Measurements from ENCODE around the gene RNF38. TPM values are rescaled to one million over a fixed set of nuclear protein-coding genes. Genes with fewer than 3 reads are reported as not detected.

RNF38 gene
- total RNA-seq, 2 experiments from 2014 or later, result 26.7 to 40.0 TPM

DNA sequence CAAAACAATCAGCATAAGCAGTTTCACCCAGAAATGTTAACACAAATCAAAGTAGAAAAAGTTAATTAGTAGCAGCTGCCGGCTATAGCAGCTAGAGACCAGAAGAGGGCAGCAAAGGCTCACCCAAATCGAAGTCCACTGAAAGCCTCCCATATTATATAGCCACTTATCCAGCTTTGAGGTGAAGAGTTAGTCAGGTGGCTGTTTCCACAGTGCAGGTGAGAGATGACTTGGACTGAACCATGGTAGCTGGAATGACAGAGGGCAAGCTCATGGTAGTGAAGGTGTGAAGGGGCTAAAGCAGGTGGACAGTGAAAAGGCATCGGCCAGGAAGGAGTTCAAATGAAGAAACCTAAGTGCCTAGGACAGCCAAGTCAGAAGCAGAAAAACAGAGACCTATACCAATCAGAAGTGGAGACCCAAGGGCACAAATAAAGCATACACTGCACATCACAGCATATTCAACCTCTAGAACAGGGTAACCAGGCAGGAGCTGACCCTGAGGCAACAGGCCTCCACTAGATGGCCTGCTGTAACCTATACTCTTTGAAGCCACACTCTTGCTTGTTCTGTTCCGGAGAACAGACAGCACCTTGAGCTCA is 7.2 kb upstream of the RNF38 start:
- Mint-ChIP-seq H3K27ac (peak overlapping the region; percentile 38), H3K36me3 (ENCODE audit: low read depth) (peaks cover 4% of the 10 kb centered on the region), H3K9me3 (ENCODE audit: low read depth) (no peaks in the 10 kb centered on the region), H3K27me3 (no peaks in the 10 kb centered on the region), H3K4me3 (no peak overlapping the region), H3K4me1 (peaks cover 14% of the 10 kb centered on the region)
- ATAC-seq, result peak; percentile 89
- ChIA-PET CTCF (interaction anchor here (0.6 to 8.7 kb wide), 60 partner anchors 8 to 425 kb away, joined by 3 to 285 read pairs (median 4); no protein-coding TSS in a partner anchor), POLR2A (interaction anchor here (0.6 to 1.0 kb wide), 4 partner anchors 11 to 51 kb away, joined by 3 to 7 read pairs (median 4); no protein-coding TSS in a partner anchor)
- intact Hi-C loops (cut with DNase I, micrococcal nuclease), result loop anchor here (1.0 to 10.0 kb wide), 5 partner anchors 43 to 652 kb away; partner anchors contain the start of genes MELK (in 1 of the 2) and MSMP (in 1 of the 2)
- peak; percentile 74 for DNase-seq

DNA sequence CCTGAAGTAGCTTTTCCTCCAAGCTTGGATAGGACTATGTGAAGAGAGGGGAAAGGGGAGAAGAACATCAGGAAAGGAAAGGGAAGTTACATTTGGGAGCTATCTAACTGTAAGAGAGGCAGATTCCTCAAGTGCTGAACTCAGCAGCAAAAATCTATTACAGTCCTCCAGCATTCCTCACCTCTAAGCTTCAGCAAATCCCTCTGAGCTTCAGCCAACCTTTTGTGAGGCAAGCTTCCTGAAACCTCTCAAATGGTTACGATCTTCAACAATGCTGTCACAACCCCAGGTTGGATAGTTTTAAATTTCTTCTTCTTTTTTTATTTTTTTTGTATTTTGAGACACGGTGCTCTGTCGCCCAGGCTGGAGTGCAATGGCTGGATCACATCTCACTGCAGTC is 2.5 kb upstream of the RNF38 start:
- DNase-seq, result no peak
- no peaks in the 10 kb centered on the region for H3K9me3 Mint-ChIP-seq (ENCODE audit: low read depth)
- no peak for ATAC-seq
- H3K27me3 Mint-ChIP-seq, result no peaks in the 10 kb centered on the region
- H3K4me3 Mint-ChIP-seq, result no peak overlapping the region
- CTCF ChIA-PET, result interaction anchor here (0.6 to 8.7 kb wide), 6 partner anchors 35 to 154 kb away, joined by 3 to 285 read pairs (median 4); no protein-coding TSS in a partner anchor
- POLR2A ChIA-PET, result interaction anchor here (0.8 kb wide), 1 partner anchor 31 kb away, joined by 4 read pairs; no protein-coding TSS in a partner anchor
- peaks cover 28% of the 10 kb centered on the region for H3K4me1 Mint-ChIP-seq
- peaks cover 7% of the 10 kb centered on the region for H3K36me3 Mint-ChIP-seq (ENCODE audit: low read depth)
- intact Hi-C loops (cut with DNase I, micrococcal nuclease), result loop anchor here (5.0 to 10.0 kb wide), 4 partner anchors 85 to 648 kb away; partner anchors contain the start of genes FAM221B (in 1 of the 2), GNE (in 1 of the 2), MSMP (in 1 of the 2) and TMEM8B (in 1 of the 2)
- H3K27ac Mint-ChIP-seq, result peak overlapping the region; percentile 51

DNA sequence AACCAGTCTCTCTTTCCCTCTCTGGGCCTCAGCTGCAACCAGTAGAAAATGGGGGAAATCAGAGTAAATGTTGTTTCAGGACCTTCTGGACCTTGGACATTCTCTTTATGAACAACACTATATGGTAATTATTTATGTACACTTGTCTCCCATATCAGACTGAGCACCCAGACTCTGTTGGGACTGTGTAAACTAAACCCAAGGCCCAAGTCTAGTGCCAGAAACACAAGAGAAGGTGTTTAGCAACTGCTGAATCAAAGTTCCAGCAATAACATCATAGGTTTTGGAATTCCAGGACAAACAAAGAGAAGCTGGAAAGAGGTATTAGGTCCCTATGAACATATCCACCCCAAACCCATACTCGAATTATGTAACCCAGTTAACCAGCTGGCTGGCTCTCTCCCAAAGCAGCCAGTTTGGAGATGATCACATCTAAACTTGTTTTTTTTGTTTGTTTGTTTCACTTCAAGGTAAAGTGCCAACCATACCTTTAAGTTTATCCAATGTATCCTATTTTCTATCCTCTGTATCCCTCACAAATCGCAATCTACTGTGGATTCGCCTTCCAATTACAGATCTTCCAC is 1.9 kb upstream of the RNF38 start:
- Mint-ChIP-seq H3K27ac (peak overlapping the region; percentile 51), H3K4me3 (peak overlapping the region; percentile 93), H3K27me3 (no peaks in the 10 kb centered on the region), H3K9me3 (ENCODE audit: low read depth) (no peaks in the 10 kb centered on the region), H3K4me1 (peaks cover 26% of the 10 kb centered on the region), H3K36me3 (ENCODE audit: low read depth) (peaks cover 7% of the 10 kb centered on the region)
- no peak for ATAC-seq
- ChIA-PET POLR2A (interaction anchor here (0.8 kb wide), 1 partner anchor 30 kb away, joined by 4 read pairs; no protein-coding TSS in a partner anchor), CTCF (interaction anchor here (0.6 to 8.7 kb wide), 4 partner anchors 73 to 154 kb away, joined by 3 to 285 read pairs (median 4); no protein-coding TSS in a partner anchor)
- no peak for DNase-seq
- intact Hi-C loops (cut with DNase I, micrococcal nuclease), result loop anchor here (1.0 to 10.0 kb wide), 10 partner anchors 57 to 1191 kb away; partner anchors contain the start of genes FAM221B (in 1 of the 2), GNE (in 1 of the 2), MSMP (in 1 of the 2) and POLR1E (in 1 of the 2)

DNA sequence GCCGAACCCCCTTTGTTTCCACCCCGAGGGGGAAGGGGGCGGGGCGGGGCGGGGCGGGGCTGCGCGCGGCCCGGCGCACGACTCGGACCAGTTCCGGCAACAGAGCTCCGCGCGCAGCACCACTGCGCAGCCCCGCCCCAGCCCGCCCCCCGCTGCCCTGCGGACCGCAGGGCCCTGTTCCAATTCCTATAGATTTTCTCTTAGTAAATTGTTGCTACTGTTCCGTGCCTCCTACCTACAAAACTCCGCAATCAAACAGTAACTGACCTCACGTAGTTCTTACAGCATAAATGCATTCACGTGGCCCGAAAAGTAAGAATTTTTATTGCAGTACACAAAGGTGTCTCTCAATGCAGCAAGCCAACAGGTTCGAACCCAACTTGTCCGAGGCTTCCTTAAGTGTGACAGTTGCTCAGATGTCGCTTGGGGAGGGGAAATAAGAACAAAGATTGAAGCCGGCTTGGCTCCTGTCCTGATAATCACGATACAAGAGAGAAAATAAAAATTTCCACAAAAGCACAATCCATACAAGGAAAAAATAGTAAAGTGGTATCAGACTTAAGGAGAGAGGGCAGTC is 1.2 kb upstream of the RNF38 start:
- Mint-ChIP-seq H3K9me3 (ENCODE audit: low read depth) (no peaks in the 10 kb centered on the region), H3K4me1 (peaks cover 32% of the 10 kb centered on the region), H3K27me3 (no peaks in the 10 kb centered on the region), H3K4me3 (peak overlapping the region; percentile 93), H3K27ac (peak overlapping the region; percentile 91), H3K36me3 (ENCODE audit: low read depth) (peaks cover 8% of the 10 kb centered on the region)
- ATAC-seq (peak; percentile 68), DNase-seq (no peak)
- intact Hi-C loops (cut with DNase I, micrococcal nuclease), result loop anchor here (1.0 to 10.0 kb wide), 10 partner anchors 58 to 1192 kb away; partner anchors contain the start of genes FAM221B (in 1 of the 2), GNE (in 1 of the 2), MSMP (in 1 of the 2) and POLR1E (in 1 of the 2)
- POLR2A ChIA-PET, result interaction anchor here (1.7 kb wide), 1 partner anchor 210 kb away, joined by 5 read pairs; the partner anchor contains the start of gene CLTA
- CTCF ChIA-PET, result interaction anchor here (8.7 kb wide), 1 partner anchor 155 kb away, joined by 285 read pairs; no protein-coding TSS in a partner anchor

DNA sequence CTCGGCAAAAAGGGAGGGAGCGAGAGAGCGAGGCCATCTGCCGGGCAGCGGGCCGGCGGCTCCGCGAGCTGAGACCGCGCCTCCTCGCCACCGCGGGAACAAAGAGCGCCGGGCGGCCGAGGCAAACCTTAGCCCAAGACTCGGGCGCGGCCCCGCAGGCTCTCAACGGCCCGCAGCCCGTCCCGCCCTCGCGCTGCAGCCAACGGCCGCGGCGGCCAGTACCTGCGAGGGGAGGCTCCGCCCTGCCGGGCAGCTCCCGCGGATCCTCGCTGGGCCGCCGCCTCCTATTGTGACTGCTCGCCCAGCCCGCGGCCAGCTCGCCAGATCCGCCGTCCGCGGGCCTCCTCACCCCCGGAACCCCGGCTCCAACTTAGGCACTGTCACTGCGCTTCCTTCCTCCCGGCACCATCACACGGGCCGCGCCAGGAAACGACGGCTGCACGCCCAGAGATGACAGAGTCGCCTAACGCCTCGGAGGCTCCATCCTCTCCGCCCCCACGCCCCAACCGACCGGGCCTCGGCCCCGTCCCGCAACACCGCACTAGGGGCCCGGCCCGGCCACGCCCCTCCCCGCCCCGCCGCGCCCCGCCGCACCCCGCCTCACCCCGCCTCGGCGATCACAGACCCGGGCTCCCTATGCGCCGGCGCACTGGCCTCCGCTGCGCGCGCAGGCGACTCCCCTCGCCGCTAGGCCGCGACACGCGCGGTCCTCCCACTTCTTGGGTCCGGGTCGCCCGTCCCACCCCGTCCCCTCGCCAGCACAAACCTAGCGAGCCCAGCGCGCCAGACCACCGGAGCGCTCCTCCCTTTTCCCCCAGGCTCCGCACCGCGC is 479 bp upstream of the RNF38 start:
- H3K4me1 Mint-ChIP-seq, result peaks cover 39% of the 10 kb centered on the region
- CTCF ChIA-PET, result interaction anchor here (0.6 to 1.3 kb wide), 2 partner anchors 8 to 86 kb away, joined by 3 read pairs; no protein-coding TSS in a partner anchor
- H3K27ac Mint-ChIP-seq, result peak overlapping the region; percentile 98
- H3K36me3 Mint-ChIP-seq (ENCODE audit: low read depth), result peaks cover 8% of the 10 kb centered on the region
- ATAC-seq (peak; percentile 77), DNase-seq (peak; percentile 96)
- POLR2A ChIA-PET, result interaction anchor here (0.5 to 1.7 kb wide), 4 partner anchors 13 to 210 kb away, joined by 3 to 5 read pairs (median 3); partner anchors contain the start of gene CLTA
- no peaks in the 10 kb centered on the region for H3K27me3 Mint-ChIP-seq
- intact Hi-C loops (cut with DNase I, micrococcal nuclease), result loop anchor here (1.0 to 10.0 kb wide), 16 partner anchors 58 to 1192 kb away; partner anchors contain the start of genes GNE (in 2 of the 2), CLTA (in 1 of the 2), FAM221B (in 1 of the 2) and MELK (in 1 of the 2)
- H3K9me3 Mint-ChIP-seq (ENCODE audit: low read depth), result no peaks in the 10 kb centered on the region
- peak overlapping the region; percentile 93 for H3K4me3 Mint-ChIP-seq

DNA sequence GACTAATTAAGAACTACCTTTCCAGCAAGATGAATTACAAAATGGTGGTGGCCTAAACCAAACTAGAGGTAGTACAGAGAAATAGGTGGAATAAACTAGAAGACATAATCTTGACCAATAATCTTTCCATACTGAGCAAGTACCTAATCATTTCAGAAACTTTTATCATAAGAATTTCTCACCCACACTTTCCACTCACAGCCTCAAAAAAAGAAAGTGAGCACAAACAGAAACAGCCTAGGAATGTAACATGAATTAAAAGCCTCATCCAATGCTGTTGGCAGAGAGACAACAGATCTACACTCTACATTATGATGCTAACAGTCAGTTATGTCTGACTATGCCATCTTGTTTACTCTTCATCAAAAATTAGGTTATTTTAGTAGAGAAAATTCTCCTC is 1.3 kb downstream of the RNF38 start:
- POLR2A ChIA-PET, result no interaction called here
- ATAC-seq (no peak), DNase-seq (no peak)
- Mint-ChIP-seq H3K36me3 (ENCODE audit: low read depth) (peaks cover 6% of the 10 kb centered on the region), H3K4me1 (peaks cover 51% of the 10 kb centered on the region), H3K4me3 (peak overlapping the region; percentile 51), H3K27me3 (no peaks in the 10 kb centered on the region), H3K9me3 (ENCODE audit: low read depth) (no peaks in the 10 kb centered on the region), H3K27ac (peak overlapping the region; percentile 69)
- intact Hi-C loops (cut with DNase I, micrococcal nuclease), result loop anchor here (2.0 to 5.0 kb wide), 3 partner anchors 20 to 261 kb away; partner anchors contain the start of gene GLIPR2 (in 1 of the 2)
- CTCF ChIA-PET, result interaction anchor here (0.5 kb wide), 1 partner anchor 157 kb away, joined by 3 read pairs; no protein-coding TSS in a partner anchor

DNA sequence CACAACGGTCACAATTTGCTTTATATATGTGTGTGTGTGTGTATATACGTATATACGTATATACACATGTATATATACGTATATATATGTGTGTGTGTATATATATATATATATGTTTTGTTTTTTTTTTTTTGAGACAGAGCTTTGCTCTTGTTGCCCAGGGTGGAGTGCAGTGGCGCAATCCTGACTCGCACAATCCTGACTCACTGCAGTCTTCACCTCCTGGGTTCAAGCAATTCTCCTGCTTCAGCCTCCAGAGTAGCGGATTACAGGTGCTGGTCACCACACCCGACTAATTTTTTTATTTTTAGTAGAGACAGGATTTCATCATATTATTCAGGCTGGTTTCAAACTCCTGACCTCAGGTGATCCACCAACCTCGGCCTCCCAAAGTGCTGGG is 3.1 kb downstream of the RNF38 start:
- H3K36me3 Mint-ChIP-seq (ENCODE audit: low read depth), result peaks cover 13% of the 10 kb centered on the region
- H3K4me3 Mint-ChIP-seq, result no peak overlapping the region
- no peaks in the 10 kb centered on the region for H3K9me3 Mint-ChIP-seq (ENCODE audit: low read depth)
- H3K27ac Mint-ChIP-seq, result no peak overlapping the region
- peaks cover 65% of the 10 kb centered on the region for H3K4me1 Mint-ChIP-seq
- intact Hi-C loops (cut with DNase I, micrococcal nuclease), result loop anchor here in 1 of 2 experiments (5.0 kb wide), 2 partner anchors 55 to 260 kb away; partner anchors contain the start of gene GLIPR2
- CTCF ChIA-PET, result interaction anchor here (0.9 to 1.3 kb wide), 5 partner anchors 10 to 331 kb away, joined by 3 to 5 read pairs (median 3); no protein-coding TSS in a partner anchor
- DNase-seq, result peak; percentile 39
- no peak for ATAC-seq
- POLR2A ChIA-PET, result interaction anchor here (0.6 to 1.2 kb wide), 2 partner anchors 10 to 22 kb away, joined by 3 read pairs; no protein-coding TSS in a partner anchor
- H3K27me3 Mint-ChIP-seq, result no peaks in the 10 kb centered on the region

DNA sequence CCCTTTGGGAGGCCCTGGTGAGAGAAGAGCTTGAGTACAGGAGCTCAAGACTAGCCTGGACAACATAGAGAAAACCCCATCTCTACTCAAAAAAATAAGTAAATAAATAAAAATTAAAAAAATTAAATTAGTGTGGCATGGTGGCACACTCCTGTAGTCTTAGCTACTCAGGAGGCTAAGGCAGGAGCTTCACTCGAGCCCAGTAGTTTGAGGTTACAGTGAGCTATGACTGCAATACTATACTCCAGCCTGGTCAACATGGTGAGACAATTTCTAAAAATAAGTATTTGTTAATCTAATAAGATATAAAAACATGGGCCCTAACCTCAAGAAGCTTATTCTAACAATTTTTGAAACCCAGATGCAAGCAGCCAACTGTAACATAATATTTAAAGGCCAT is 7.6 kb downstream of the RNF38 start:
- no peak overlapping the region for H3K4me3 Mint-ChIP-seq
- POLR2A ChIA-PET, result interaction anchor here (0.6 to 0.7 kb wide), 2 partner anchors 11 to 70 kb away, joined by 3 read pairs; no protein-coding TSS in a partner anchor
- no peak for ATAC-seq
- CTCF ChIA-PET, result interaction anchor here (0.8 to 2.3 kb wide), 6 partner anchors 13 to 290 kb away, joined by 3 to 9 read pairs (median 4); no protein-coding TSS in a partner anchor
- H3K27ac Mint-ChIP-seq, result no peak overlapping the region
- intact Hi-C loops (cut with DNase I, micrococcal nuclease), result no loop called here
- no peaks in the 10 kb centered on the region for H3K9me3 Mint-ChIP-seq (ENCODE audit: low read depth)
- peaks cover 18% of the 10 kb centered on the region for H3K36me3 Mint-ChIP-seq (ENCODE audit: low read depth)
- H3K4me1 Mint-ChIP-seq, result peaks cover 73% of the 10 kb centered on the region
- DNase-seq, result no peak
- no peaks in the 10 kb centered on the region for H3K27me3 Mint-ChIP-seq

DNA sequence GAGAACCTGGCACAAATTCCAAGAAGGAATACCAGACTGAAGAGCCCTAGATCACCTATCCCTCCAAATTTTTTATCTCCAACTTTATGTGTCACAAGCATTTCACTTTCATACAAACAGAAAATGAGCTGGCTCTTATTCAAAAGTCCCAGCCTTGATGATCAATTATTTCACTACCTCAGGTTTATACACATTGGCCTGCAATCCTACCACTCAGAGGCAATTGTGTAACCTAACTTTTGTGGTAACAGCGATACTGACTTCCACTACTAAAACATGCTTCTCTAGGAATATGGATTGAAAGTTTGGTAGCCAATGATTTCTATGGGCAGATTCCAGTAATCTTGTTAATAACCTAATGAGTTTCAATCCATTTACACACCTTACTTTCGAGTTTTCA is 10.5 kb downstream of the RNF38 start:
- Mint-ChIP-seq H3K27me3 (no peaks in the 10 kb centered on the region), H3K36me3 (ENCODE audit: low read depth) (peaks cover 26% of the 10 kb centered on the region), H3K4me3 (no peak overlapping the region), H3K4me1 (peaks cover 58% of the 10 kb centered on the region), H3K27ac (no peak overlapping the region), H3K9me3 (ENCODE audit: low read depth) (no peaks in the 10 kb centered on the region)
- intact Hi-C loops (cut with DNase I, micrococcal nuclease), result no loop called here
- ATAC-seq, result no peak
- ChIA-PET CTCF (interaction anchor here (0.6 to 1.1 kb wide), 4 partner anchors 11 to 749 kb away, joined by 3 read pairs; no protein-coding TSS in a partner anchor), POLR2A (interaction anchor here (0.6 kb wide), 2 partner anchors 20 to 264 kb away, joined by 3 read pairs; no protein-coding TSS in a partner anchor)
- no peak for DNase-seq

Measured in activated CD4-positive, alpha-beta T cell treated with anti-CD3 and anti-CD28 coated beads for 36 hours (primary cell).